Head of caudate nucleus (tissue), 42 donors: ENCODE data around the gene RANBP2.
"Not testable (repeated sequence)": the region's sequence is repeated elsewhere in the genome, so short reads cannot be mapped to it uniquely, and the experiment has no call there.

Experiments
- DNase-seq, 42 donors: peaks; one replicate each; pipeline versions ENCODE4 v3.0.0 to v3.0.0-alpha.2; 2020 to 2021; ENCODE audit warnings: mixed read lengths in 7 of 42
- intact Hi-C: fragments of 100-400 bp; cut with DNase I; formaldehyde crosslinking; loops from one replicate; pipeline ENCODE4 v1.15.0; 2022

The RANBP2 gene

DNA sequence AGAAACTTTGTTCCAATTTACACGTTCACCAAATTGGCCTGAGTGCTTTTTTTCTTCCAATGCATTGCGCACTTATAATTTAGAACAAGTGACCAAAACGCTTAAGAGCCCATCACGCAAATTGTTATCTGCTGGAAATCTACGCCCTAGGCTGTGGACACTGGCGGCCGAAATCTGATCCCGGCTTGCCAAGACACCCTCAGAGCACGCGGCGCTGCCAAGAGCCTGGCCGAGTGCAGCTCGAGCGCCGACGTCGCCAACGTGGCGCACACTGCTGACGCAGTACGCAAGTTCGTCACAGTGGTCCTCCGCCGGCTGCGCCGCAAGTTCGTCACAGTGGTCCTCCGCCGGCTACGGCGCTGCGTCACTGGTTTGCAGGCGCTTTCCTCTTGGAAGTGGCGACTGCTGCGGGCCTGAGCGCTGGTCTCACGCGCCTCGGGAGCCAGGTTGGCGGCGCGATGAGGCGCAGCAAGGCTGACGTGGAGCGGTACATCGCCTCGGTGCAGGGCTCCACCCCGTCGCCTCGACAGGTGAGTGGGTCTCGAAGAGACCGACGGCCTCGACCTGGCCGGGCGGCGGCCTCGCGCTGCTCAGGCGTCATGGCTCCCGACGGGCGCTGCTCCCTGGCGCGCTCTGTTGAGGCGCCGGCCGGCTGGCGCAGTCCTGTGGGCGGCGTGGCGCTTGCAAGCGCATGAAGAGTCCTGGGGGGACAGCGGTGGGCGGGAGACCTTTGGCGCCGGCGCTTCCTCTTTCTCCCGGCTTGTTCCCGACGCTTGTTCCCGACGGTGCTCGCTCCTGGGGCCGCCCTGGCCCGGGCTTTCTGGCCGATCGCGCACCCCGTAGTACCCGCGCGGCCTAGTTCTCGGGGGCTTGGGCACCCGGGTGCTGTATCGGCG lies at the start of gene RANBP2:
TSS of gene RANBP2 (plus strand) at position 334 of the 896 bp plus-strand sequence. CDS start at position 459, 125 bp downstream.
- intact Hi-C loops, result no loop called here
- peak; percentile 87 to 98 (median 95) for DNase-seq

DNA sequence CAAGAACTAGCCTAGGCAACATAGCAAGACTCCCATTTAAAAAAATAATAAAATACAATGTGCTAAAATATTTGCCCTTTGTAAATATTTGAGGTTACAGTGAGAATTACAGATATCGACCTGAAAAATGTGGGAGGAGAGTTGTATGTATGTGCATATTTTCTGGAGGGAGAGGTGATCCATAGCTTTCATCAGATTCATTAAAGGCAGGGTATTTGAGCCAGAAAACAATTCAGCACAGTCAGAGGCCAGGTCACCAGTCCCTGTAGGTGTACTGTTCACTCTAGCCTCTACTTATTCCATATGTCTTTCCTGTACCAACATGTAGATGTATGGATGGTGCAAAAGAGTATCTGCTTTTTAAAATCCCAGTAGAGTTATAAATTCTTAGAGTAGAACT lies 49.0 kb upstream of the RANBP2 start:
- intact Hi-C loops, DNase-seq: not testable (repeated sequence)

DNA sequence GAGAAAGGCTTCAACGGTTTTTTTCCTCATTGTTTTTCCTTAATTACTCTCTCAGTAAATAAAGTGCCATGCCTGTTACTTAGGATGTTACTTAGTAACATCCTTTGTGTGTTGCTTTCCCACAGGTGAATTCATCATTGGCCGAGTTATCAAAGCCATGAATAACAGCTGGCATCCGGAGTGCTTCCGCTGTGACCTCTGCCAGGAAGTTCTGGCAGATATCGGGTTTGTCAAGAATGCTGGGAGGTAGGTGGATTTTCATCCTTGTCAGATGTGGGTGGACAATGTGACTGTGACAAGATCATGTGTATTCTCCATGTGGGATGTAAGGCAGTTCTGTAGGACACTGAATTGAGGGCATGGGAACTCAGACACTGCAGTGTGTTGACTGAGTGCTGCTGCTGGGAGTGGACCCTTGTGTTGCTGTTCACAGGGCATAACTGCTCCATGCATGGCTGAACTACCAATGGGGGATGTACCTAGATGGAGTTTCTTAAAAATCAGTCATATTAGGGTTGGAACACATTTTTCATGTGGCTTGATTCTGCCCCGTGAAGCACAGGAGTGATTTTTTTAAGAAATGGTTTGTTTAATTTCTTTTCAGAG lies 47.0 kb upstream of the RANBP2 start:
- intact Hi-C loops, DNase-seq: not testable (repeated sequence)

DNA sequence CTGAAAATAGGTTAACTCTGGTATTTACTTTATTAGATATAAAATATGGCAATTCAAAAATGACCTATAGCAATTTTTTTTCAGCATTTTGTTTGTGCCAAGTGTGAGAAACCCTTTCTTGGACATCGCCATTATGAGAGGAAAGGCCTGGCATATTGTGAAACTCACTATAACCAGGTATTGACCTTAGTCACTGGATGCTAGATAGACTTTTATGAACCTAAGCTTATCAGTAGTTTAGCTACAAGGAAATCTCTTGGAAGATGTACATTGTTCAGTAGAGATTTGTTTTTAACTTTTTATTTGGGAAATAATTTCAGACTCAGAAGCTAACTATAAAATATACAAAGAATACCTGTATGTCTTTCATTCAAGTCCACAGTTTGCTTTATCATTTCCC lies 42.8 kb upstream of the RANBP2 start:
- intact Hi-C loops, DNase-seq: not testable (repeated sequence)

DNA sequence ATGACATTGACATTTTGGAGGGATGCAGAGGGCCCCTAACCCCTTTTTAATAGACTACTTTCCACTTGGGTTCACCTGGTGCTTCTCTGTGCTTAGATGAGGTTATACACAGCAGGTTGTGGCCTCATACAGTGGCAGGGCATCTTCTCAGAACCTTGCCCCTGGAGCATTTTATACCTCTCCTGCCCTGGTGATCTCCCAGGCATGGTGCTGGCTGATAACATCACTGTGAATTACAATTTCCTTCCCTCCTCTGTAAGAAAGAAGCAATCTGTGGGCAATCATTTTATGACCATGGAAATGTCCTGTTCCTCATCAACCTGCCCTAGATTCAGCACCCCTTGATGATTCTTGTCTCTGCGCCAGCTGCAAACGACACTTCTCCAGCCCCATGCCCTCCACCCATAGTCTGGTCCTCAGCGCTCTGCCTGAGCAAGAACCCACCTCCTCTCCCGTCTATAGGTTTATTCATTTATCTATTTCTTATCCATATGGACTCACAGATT lies 42.0 kb upstream of the RANBP2 start:
- DNase-seq, intact Hi-C loops: not testable (repeated sequence)

DNA sequence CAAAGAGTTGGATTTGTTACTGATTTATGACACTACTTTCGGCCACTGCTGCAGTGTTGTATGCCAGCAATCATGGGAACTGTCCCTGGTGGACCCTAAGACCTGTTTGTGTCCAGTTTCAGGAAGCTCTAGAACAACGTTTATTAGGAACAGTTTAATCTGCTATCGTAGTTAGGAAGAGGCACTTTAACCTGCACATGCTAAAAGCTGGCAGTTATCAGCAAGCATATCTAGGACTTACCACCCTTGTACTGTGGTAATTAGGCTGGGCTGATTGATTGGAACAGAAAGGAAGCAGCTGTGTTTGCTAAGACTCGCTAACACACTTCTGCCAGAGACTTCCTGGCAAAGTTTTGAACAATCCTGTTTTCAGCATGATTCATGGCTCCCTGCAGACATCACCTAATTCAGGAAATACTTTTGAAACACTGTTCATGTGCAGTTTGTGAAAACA lies 41.1 kb upstream of the RANBP2 start:
- intact Hi-C loops, DNase-seq: not testable (repeated sequence)

DNA sequence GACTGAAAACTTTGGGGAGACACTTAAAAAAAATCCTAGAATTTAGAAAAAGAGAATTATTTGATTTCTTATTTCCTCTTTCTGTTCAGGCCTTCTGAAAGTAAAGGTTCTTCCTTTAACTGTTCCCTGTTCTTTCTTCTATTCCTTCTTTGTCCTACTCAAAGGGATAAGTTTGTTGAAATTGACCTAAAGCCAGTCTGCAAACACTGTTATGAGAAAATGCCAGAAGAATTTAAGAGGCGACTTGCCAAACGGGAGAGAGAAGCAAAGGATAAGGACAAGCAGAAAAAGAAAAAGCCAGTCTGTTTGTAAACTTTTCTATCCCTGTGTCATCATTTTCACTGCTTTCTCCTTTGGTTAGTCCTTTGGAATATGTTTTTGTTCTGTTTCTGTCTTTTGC lies 38.5 kb upstream of the RANBP2 start:
- DNase-seq, intact Hi-C loops: not testable (repeated sequence)

DNA sequence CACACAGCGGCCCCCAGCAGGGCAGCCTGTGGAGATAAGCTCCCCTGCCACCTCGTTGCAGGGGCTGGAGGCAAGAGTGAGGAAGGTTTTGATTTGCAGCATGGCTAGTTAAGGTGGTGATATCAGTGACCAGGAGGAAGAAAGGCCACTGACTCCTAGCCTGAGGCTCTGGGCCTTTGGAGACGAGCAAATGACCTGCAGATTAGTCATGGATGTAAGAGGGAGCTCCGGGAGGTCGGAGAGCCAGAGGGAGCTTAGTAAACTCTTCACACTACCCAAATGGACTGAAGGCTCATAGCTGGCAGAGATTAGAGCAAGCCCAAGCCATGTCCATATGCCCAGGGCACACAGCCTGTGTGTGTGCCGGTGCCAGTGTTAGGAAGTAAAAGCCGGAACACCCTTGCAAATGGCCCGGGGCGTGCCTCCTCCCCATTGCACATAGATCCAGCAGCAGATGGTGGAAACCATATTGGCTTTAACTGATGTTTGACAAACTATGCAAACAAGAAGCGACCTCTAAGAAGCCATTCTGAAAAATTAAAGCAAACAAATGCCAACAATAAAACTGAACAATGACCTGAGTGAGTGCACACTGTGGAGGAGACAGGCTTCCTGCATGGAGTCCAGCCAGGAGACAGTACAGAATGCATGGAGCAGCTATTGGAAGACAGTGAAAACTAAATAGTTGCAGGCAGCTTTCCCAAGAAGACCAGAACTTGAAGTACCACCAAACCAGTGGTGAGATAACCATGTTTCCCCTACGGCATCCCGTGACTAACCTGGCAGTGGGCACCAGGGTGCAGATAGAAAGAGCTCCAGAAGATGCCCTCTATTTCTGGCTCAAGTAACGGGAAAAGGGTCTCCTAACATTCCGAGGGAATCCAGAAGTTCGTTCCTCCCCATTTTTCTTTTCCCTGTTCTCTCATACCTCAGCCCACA lies 30.2 kb upstream of the RANBP2 start:
- DNase-seq, intact Hi-C loops: not testable (repeated sequence)

DNA sequence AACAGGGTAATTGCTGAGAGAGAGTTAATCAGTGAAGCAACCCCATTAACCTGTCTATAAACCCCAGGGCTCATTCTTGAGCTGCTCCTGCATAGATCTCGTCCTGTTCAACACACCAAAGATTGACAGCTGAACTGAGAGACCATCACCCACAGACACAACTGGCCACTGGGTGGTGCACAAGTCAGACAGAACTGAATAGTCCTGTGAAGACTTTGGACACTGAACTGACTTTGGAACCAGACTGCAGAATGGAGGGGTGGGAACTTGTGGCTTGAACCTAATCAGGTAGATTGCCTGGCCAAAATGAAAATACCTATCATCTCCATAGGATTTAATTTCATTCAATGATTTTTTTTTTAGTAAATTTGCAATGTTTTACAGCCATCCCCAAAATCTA lies 29.3 kb upstream of the RANBP2 start:
- intact Hi-C loops, result not testable (repeated sequence)
- DNase-seq, result peak in 1 of 42 donors; percentile 6

DNA sequence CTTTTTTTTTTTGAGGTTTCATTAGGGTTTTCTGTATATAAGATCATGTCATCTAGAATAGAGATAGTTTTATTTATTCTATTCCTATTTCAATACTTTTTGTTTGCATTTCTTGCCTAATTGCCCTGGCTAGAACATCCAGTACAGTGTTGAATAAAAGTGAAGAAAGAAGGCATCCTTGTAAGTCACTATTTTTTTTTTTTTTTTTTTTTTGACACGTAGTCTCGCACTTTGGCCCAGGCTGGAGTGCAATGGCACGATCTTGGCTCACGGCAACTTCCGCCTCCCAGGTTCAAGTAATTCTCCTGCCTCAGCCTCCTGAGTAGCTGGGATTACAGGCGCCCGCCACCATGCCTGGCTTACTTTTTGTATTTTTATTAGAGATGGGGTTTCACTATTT lies 27.8 kb upstream of the RANBP2 start:
- no peak for DNase-seq
- intact Hi-C loops, result no loop called here

DNA sequence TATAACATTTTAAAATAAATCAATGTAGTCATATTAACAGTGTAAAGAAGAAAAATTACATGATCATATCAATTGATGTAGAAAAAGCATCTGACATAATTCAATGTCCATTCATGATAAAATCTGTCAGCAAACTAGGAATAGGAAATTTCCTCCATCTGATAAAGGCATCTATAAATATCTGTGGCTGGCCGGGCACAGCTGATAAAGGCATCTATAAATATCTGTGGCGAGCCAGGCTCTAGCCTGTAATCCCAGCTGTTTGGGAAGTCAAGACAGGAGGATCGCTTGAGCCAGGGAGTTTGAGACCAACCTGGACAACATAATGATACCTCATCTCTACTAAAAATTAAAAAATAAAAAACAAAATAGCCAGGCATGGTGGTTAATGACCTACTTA lies 18.1 kb upstream of the RANBP2 start:
- intact Hi-C loops, result no loop called here
- DNase-seq, result no peak

DNA sequence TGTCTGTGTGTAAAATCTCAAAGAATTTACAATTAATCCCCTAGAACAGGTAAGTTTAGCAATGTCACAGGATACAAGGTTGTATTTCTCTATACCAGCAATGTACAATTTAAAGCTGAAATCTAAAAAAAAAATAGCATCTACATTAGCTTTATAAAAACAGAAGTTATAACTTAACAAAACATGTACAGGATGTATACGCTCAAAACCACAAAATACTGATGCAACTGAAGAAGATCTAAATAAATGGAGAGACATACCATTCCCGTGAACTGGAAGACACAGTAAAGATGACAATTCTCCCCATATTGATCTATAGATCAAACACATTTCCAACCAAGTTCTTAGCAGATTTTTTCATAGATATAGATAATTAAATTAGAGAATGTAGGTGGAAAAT lies 17.5 kb upstream of the RANBP2 start:
- no peak for DNase-seq
- intact Hi-C loops, result no loop called here

DNA sequence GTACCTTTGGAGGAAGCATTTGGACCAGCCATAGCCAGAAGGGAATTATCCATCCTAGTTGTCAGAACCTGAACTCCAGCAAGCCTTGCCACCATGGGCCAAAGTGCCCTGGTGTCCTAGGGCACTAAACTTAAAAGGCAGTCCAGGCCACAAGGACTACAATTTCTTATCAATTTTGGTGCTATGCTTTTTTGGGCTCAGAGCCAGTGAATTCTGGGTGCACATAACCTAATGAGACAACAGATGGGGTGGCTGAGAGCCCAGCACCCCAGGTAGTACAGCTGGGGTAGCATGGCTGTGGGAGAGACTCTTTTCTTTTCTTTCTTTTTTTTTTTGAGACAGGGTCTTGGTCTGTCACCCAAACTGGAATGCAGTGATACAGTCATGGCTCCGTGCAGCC lies 14.4 kb upstream of the RANBP2 start:
- DNase-seq, result no peak
- intact Hi-C loops, result no loop called here

DNA sequence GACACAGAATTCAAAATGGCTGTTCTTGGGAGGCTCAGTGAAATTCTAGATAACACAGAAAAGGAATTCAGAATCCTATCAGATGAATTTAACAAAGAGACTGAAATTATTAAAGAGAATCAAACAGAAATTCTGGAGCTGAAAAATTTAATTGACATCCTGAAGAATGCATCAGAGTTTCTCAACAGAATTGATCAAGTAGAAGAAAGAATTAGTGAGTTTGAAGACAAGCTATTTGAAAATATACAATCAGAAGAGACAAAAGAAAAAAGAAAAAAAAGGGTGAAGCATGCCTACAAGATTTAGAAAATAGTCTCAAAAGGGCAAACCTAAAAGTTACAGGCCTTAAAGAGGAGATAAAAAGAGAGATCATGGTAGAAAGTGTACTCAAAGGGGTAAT lies 12.0 kb upstream of the RANBP2 start:
- no peak for DNase-seq
- intact Hi-C loops, result no loop called here

DNA sequence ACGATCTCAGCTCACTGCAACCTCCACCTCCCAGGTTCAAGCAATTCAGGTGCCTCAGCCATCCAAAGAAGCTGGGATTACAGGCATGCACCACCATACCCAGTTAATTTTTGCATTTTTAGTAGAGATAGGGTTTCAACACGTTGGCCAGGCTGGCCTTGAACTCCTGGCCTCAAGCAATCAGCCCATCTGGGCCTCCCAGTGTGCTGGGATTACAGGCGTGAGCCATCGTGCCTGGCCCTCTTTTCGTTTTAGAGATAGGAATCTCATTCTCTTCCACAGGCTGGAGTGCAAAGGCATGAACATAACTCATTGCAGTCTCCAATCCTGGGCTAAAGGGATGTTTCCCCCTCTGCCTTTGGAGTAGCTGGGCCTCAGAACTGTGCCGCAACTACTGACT lies 2.3 kb upstream of the RANBP2 start:
- intact Hi-C loops, DNase-seq: not testable (repeated sequence)

DNA sequence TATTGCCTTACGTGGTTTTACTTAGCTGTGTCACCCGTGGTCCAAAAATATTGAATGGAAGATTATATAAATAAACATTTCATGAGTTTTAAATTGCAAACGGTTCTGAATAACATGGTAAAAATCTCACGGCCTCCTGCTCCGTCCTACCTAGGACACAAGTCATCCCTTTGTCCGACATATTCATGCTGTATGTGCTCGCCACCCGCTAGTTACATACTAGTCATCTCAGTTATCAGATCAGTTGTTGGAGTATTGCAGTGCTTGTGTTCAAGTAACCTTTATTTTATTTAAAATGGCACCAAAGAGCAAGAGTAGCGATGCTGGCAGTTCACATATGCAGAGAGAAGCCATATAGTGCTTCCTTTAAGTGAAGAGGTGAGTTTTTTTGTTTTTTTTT lies 6.8 kb downstream of the RANBP2 start:
- intact Hi-C loops, DNase-seq: not testable (repeated sequence)

DNA sequence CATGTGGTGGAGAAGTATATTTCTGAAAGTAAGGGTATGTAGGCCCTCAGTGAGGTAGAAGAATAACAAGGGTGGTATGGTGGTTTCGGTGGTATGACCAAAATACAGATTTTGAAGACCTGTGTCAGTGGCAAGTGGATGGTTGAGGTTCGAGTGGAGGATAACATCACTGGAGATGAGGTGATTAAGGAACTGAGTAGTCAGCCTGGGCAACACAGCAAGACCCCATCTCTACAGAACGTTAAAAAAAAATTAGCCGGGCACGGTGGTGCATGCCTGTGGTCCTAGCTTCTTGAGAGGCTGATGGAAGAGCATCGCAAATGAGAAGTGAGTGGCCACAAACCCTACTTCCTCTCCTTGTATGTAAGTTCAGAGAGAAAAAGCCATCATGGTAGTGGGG lies 15.4 kb downstream of the RANBP2 start:
- DNase-seq, intact Hi-C loops: not testable (repeated sequence)

DNA sequence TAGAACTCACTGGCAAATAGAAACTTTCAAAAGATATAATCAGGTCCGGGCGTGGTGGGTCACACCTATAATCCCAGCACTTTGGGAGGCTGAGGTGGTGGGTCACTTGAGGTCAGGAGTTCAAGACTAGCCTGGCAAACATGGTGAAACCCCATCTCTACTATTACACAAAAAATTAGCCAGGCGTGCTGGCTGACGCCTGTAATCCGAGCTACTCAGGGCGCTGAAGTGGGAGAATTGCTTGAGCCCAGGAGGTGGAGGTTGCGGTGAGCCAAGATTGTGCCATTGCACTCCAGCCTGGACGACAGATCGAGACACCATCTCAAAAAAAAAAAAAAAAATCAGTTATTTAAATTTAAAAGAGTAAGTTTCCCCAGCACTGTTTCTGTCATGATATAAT lies 38.7 kb downstream of the RANBP2 start:
- intact Hi-C loops, DNase-seq: not testable (repeated sequence)

DNA sequence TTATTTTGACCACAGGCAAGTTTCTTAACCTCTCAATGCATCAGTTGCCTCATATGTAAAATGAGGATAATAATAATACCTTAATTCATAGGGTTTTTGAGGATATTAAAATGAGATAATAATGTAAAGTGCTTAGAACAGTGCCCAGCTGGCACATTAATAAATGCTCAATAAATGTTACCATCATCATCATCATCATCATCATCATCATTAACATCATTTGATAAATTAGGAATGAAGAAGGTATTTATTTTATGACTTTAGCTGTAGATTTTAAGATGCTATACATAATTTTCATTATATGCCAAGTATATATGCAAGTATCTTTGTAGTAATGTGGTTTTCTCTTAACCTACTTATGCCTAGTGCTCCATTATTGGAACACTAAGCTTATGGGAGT lies 43.3 kb downstream of the RANBP2 start:
- DNase-seq, intact Hi-C loops: not testable (repeated sequence)
